Measurements from ENCODE around the gene RFX7. TPM values are rescaled to one million over a fixed set of nuclear protein-coding genes. Genes with fewer than 3 reads are reported as not detected.

The RFX7 gene
- total and polyA plus RNA-seq, 2 donors (not counting 1 experiment from before 2014, with no cell fraction given): 5.4 to 6.9 TPM

GRCh38 chr15:56247266-56247665 lies 3.6 kb upstream of the RFX7 start:
- Histone ChIP-seq H3K4me3 (replicated peaks in 1 of 4; ENCODE audit: control extremely low read depth in 1 of 4, insufficient read depth in 1 of 4, low read depth in 3 of 4, low read length in 4 of 4) (no peak overlapping the region), H3K27ac (ENCODE audit: insufficient read depth, low read length) (no peak overlapping the region), H3K9me3 (ENCODE audit: control insufficient read depth, insufficient read depth, low read depth, low read length) (no peaks in the 10 kb centered on the region), H3K9ac (ENCODE audit: insufficient read depth, low read length) (no peak overlapping the region), H2AFZ (ENCODE audit: low read length) (no peak overlapping the region), H3K27me3 (ENCODE audit: control insufficient read depth, insufficient read depth, low read length) (no peaks in the 10 kb centered on the region), H3K36me3 (ENCODE audit: control insufficient read depth, insufficient read depth, low read length) (no peaks in the 10 kb centered on the region), H3K79me2 (ENCODE audit: control insufficient read depth, insufficient read depth, low read length) (peaks cover 11% of the 10 kb centered on the region), H3K4me2 (ENCODE audit: extremely low read depth, insufficient read depth, low read length) (no peak overlapping the region), H4K20me1 (ENCODE audit: control insufficient read depth, extremely low read depth, insufficient read depth, low read length) (no peaks in the 10 kb centered on the region), H3K4me1 (ENCODE audit: control insufficient read depth, extremely low read depth, insufficient read depth, low read length) (peaks cover 5% of the 10 kb centered on the region)
- TF ChIP-seq, protein P1, sequence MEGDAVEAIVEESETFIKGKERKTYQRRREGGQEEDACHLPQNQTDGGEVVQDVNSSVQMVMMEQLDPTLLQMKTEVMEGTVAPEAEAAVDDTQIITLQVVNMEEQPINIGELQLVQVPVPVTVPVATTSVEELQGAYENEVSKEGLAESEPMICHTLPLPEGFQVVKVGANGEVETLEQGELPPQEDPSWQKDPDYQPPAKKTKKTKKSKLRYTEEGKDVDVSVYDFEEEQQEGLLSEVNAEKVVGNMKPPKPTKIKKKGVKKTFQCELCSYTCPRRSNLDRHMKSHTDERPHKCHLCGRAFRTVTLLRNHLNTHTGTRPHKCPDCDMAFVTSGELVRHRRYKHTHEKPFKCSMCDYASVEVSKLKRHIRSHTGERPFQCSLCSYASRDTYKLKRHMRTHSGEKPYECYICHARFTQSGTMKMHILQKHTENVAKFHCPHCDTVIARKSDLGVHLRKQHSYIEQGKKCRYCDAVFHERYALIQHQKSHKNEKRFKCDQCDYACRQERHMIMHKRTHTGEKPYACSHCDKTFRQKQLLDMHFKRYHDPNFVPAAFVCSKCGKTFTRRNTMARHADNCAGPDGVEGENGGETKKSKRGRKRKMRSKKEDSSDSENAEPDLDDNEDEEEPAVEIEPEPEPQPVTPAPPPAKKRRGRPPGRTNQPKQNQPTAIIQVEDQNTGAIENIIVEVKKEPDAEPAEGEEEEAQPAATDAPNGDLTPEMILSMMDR (conservative IDR thresholded peaks at IDR 0.05 in 1 of 2, IDR thresholded peaks at IDR 0.05 in 1 of 2; ENCODE audit: low read depth in 1 of 2, low read length in 2 of 2): no peak
- TF ChIP-seq EZH2 (IDR thresholded peaks at IDR 0.05; ENCODE audit: low read length, missing control alignments): no peak
- DNase-seq (ENCODE audit: low read depth in 2 of 2): no peak

GRCh38 chr15:56245871-56246814 lies 2.5 kb upstream of the RFX7 start:
- H3K9me3 ChIP-seq (ENCODE audit: control insufficient read depth, insufficient read depth, low read depth, low read length): no peaks in the 10 kb centered on the region
- DNase-seq (ENCODE audit: low read depth in 2 of 2): peak; percentile 81 to 87
- H2AFZ ChIP-seq (ENCODE audit: low read length): peak overlapping the region; percentile 90
- no peaks in the 10 kb centered on the region for H3K36me3 ChIP-seq (ENCODE audit: control insufficient read depth, insufficient read depth, low read length)
- H3K79me2 ChIP-seq (ENCODE audit: control insufficient read depth, insufficient read depth, low read length): peaks cover 22% of the 10 kb centered on the region
- no peak overlapping the region for H3K9ac ChIP-seq (ENCODE audit: insufficient read depth, low read length)
- TF ChIP-seq EZH2 (IDR thresholded peaks at IDR 0.05; ENCODE audit: low read length, missing control alignments): no peak
- TF ChIP-seq, protein P1 (conservative IDR thresholded peaks at IDR 0.05 in 1 of 2, IDR thresholded peaks at IDR 0.05 in 1 of 2; ENCODE audit: low read depth in 1 of 2, low read length in 2 of 2): peak; percentile 100
- H4K20me1 ChIP-seq (ENCODE audit: control insufficient read depth, extremely low read depth, insufficient read depth, low read length): no peaks in the 10 kb centered on the region
- H3K4me2 ChIP-seq (ENCODE audit: extremely low read depth, insufficient read depth, low read length): peak overlapping the region; percentile 28
- H3K27me3 ChIP-seq (ENCODE audit: control insufficient read depth, insufficient read depth, low read length): no peaks in the 10 kb centered on the region
- H3K4me3 ChIP-seq (replicated peaks in 1 of 4; ENCODE audit: control extremely low read depth in 1 of 4, insufficient read depth in 1 of 4, low read depth in 3 of 4, low read length in 4 of 4): peak overlapping the region in 2 of 4 experiments; percentile 34 to 47
- H3K27ac ChIP-seq (ENCODE audit: insufficient read depth, low read length): no peak overlapping the region
- peaks cover 5% of the 10 kb centered on the region for H3K4me1 ChIP-seq (ENCODE audit: control insufficient read depth, extremely low read depth, insufficient read depth, low read length)

DNA sequence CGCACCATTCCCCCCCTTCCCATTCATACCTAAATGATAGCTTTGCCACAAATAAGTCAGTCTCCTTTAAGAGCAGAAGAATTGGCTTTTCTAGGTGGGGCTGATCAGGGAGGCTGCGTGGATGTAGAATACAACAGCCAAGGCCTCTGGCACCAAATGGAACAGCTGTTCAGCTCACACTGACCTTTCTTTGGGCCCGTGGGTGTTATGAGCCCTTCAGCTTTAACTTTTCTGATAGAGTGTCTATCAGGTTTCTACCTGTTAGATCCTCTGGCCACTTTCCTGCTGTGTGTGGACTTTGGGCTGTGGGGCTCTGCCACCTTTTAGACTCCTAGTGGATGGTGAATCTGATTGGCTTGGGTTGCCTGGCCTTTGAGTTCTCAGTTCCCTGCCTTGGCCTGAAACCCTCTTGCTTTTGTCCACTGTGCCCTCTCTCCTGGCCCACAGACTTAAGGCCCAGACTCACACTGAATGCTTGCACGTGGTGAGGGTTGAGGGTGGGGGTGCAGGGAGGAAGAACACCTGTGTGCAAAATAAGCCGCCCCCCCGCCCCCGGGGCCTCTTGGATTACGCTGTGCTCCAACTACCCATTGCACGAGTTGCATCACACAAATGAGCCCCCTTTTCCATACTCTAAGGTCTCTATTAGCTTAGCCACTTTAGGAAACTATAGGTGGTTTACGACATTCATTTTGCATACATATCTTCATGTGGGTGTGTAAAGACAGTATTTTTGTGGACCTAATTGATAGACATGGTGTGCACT lies 1.3 kb upstream of the RFX7 start:
- peaks cover 5% of the 10 kb centered on the region for H3K4me1 ChIP-seq (ENCODE audit: control insufficient read depth, extremely low read depth, insufficient read depth, low read length)
- H3K27me3 ChIP-seq (ENCODE audit: control insufficient read depth, insufficient read depth, low read length): no peaks in the 10 kb centered on the region
- H3K4me2 ChIP-seq (ENCODE audit: extremely low read depth, insufficient read depth, low read length): peak overlapping the region; percentile 81
- no peaks in the 10 kb centered on the region for H3K9me3 ChIP-seq (ENCODE audit: control insufficient read depth, insufficient read depth, low read depth, low read length)
- H3K9ac ChIP-seq (ENCODE audit: insufficient read depth, low read length): no peak overlapping the region
- no peak for DNase-seq (ENCODE audit: low read depth in 2 of 2)
- H3K79me2 ChIP-seq (ENCODE audit: control insufficient read depth, insufficient read depth, low read length): peaks cover 33% of the 10 kb centered on the region
- H3K4me3 ChIP-seq (replicated peaks in 1 of 4; ENCODE audit: control extremely low read depth in 1 of 4, insufficient read depth in 1 of 4, low read depth in 3 of 4, low read length in 4 of 4): peak overlapping the region in 3 of 4 experiments; percentile 11 to 91 (median 77)
- H3K27ac ChIP-seq (ENCODE audit: insufficient read depth, low read length): peak overlapping the region; percentile 60
- H4K20me1 ChIP-seq (ENCODE audit: control insufficient read depth, extremely low read depth, insufficient read depth, low read length): no peaks in the 10 kb centered on the region
- no peaks in the 10 kb centered on the region for H3K36me3 ChIP-seq (ENCODE audit: control insufficient read depth, insufficient read depth, low read length)
- TF ChIP-seq, protein P1 (conservative IDR thresholded peaks at IDR 0.05 in 1 of 2, IDR thresholded peaks at IDR 0.05 in 1 of 2; ENCODE audit: low read depth in 1 of 2, low read length in 2 of 2): peak in 1 of 2 donors; percentile 5
- TF ChIP-seq EZH2 (IDR thresholded peaks at IDR 0.05; ENCODE audit: low read length, missing control alignments): no peak
- H2AFZ ChIP-seq (ENCODE audit: low read length): peak overlapping the region; percentile 74

All from fibroblast of lung (primary cell).